GM23248 (cell line): ENCODE data around the gene FAM90A1.
"Not testable (repeated sequence)": the region's sequence is repeated elsewhere in the genome, so short reads cannot be mapped to it uniquely, and the experiment has no call there.

Experiments
- EZH2 ChIP-seq: fragments of 200-600 bp; sonication (generic); IDR thresholded peaks from 2 replicates; pipeline ENCODE4 v1.6.1; 2018; ENCODE audit warnings: antibody characterized with exemption, mild to moderate bottlenecking; ENCODE audit not compliant: insufficient read depth, poor library complexity, severe bottlenecking
- EZH2phosphoT487 ChIP-seq: fragments of 200-600 bp; sonication (generic); IDR thresholded peaks from 2 replicates; pipeline ENCODE4 v1.6.1; 2018; ENCODE audit warnings: antibody characterized with exemption, moderate library complexity, mild to moderate bottlenecking, low read depth; ENCODE audit not compliant: insufficient read depth

DNA sequence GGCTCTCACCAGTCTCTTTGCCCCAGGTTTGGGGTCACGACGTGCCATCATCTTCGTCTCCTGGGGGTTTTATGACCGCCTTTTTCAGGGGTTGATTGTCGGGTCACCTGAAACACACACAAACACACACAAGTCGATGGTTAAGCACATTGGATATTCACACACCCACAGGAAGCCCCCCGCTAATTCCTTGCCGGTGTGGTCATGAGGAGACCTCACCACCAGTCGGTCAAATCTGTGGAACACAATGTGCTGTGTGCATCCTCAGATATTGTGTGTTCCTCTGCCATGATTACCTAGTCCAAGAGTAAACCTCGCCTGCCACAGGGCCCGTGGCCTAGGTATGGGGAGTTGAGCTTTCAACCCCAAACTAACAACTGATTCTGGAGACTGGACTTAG is 2.6 kb downstream of the FAM90A1 start:
- not testable (repeated sequence) for TF ChIP-seq EZH2phosphoT487, EZH2
